Stimulated activated CD4-positive, alpha-beta T cell treated with anti-CD3 and anti-CD28 coated beads, Interleukin-1b, Interleukin-23, amount 100 ng/mL, for 4 hours (primary cell): ENCODE data around the gene DIABLO.
"Not testable (repeated sequence)": the region's sequence is repeated elsewhere in the genome, so short reads cannot be mapped to it uniquely, and the experiment has no call there.

Experiments used
- DNase-seq, 2 donors: peaks; one replicate each; pipeline ENCODE4 v3.0.0-alpha.2; 2020; ENCODE audit warnings: low read depth in 2 of 2

Gene DIABLO

DNA sequence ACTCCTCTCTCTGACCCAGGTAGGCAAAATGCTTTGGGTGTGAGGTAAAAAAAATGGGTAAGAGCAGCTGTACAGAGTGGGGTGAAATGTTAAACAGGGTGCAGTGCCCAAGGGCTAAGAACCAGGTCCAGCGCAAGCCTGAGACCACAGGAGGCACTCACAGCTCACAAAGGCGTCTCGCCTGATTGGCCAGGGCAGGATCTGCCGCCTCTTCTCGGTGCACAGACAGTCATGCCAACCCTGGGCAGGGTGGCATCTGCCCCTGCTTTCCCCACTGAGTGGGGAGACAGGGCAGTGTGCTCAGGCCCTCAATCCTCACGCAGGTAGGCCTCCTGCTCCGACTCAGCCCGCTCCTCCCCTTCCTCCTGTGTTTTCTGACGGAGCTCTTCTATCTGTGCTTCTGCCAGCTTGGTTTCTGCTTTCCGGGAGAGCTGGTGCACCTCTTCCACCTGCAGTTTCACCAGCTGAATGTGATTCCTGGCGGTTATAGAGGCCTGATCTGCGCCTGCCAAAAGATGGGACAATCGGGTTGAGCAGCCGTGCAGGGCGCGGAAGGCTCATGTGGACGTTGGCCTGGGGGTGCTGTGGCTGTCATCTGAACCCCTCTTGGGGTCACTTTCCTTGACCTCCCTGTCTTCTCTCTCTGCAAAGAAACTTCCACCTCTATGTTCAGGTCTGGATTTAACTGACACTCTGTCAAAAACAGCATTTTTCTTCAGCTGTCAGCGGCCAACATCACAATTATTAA lies 17.6 kb downstream of the DIABLO start:
- no peak for DNase-seq

DNA sequence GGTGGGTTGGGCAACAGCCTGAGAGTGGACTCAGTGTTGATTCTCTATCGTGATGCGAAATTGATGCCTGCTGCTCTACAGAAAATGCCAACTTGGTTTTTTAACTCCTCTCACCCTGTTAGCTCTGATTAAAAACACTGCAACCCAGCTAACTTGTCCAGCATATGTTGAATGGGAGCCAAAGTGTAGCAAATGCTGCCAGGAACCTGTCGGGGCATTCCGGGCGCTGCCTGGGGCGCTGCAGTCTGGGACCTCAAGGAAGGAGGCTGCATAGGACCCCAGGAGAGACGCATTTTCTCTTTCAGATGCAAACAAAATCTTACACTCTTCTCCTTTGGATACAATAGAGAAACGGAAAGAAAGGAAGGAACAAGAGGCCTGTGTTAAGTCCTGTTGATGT lies 18.5 kb downstream of the DIABLO start:
- no peak for DNase-seq

DNA sequence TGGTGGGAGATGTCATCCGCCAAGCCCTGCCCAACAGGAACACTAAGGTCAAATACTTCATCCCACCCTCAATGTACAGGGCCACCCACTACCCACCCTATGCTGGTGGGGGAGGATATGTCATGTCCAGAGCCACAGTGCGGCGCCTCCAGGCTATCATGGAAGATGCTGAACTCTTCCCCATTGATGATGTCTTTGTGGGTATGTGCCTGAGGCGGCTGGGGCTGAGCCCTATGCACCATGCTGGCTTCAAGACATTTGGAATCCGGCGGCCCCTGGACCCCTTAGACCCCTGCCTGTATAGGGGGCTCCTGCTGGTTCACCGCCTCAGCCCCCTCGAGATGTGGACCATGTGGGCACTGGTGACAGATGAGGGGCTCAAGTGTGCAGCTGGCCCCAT lies 18.9 kb downstream of the DIABLO start:
- DNase-seq, result no peak

DNA sequence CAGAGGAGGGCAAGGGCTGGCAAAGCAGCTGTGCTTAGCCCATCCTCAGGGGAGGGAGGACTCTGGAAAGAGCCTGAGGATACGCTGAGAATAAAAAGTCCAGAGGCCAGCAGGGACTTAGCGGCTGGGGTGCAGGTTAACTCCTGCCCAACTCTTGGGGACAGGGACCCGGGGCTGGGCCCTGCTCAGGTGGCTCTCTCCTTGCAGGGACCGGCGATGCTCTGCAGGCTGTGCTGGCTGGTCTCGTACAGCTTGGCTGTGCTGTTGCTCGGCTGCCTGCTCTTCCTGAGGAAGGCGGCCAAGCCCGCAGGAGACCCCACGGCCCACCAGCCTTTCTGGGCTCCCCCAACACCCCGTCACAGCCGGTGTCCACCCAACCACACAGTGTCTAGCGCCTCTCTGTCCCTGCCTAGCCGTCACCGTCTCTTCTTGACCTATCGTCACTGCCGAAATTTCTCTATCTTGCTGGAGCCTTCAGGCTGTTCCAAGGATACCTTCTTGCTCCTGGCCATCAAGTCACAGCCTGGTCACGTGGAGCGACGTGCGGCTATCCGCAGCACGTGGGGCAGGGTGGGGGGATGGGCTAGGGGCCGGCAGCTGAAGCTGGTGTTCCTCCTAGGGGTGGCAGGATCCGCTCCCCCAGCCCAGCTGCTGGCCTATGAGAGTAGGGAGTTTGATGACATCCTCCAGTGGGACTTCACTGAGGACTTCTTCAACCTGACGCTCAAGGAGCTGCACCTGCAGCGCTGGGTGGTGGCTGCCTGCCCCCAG lies 19.6 kb downstream of the DIABLO start:
- DNase-seq, result no peak

DNA sequence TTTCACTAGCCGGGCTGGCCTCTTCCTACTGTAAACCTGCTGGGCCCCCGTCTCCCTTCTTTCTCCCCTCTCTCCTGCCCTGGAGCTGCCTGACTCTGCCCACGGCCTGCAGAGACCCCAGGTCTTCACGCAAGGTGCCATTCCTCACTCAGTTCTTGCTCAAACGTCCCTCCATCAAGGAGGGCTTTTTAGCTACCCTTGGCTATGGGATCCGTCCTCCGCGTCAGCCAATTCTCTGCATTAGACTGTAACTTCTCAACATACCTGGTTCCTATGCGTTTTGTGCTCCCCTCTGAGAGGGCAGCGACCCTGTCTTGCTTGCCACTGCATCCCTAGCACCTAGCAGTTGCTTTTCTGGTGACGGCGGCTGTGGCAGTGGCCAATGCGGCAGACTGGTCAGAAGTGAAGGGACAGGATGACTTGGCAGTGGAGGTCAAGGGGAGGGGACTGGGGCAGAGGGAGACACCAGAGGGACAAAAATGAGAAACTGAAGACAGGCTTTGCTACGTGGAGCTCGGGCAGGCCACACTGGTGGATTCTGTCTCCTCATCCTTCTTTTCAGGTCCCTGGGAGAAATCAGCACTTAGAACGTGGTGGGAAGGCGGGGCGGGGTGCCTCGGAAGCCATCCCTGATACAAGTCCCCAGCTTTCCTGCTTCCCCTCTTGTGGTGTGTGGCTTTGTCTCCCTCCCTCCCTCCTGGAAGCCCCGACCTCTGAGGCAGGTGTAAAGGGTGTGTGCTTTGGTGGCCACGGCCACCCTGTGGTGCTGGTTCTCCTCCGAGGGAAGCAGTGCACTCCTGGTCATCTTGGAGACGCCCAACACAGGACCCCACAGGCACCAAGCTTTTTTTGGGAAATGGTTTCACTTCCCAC lies 20.6 kb downstream of the DIABLO start:
- no peak for DNase-seq

DNA sequence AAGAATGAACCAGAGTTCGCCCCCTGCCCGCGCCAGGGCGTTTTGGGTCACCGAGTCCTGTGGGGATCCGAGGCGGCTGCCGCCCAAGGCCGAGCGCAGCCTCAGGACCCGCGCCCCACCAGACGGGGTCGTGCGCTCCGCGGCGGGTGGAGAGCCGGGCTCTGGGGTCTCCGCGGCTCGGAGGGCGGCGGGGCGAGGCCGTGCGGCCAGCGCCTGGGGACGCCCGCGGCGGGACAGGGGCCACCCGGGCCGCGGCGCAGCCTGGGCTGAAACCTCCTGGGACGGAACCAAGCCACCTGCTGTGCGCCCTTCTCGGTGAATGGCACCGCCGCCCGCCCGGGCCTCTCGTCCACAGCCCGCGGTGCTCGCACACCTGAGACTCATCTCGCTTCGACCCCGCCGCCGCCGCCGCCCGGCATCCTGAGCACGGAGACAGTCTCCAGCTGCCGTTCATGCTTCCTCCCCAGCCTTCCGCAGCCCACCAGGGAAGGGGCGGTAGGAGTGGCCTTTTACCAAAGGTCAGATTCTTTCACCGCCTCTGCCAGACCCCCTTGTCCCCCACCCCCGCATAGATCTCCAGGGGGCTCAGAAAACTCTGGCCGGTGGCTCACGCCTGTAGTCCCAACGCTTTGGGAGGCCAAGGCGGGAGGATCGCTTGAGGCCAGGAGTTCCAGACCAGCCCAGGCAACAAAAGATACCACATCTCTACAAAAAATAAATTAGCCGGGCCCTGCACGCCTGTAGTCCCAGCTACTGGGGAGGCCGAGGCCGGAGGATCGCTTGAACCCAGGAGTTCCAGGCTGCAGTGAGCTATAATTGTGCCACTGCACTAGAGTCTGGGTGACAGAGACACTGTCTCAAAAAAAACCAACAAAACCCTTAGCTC lies 21.4 kb downstream of the DIABLO start:
- no peak for DNase-seq

DNA sequence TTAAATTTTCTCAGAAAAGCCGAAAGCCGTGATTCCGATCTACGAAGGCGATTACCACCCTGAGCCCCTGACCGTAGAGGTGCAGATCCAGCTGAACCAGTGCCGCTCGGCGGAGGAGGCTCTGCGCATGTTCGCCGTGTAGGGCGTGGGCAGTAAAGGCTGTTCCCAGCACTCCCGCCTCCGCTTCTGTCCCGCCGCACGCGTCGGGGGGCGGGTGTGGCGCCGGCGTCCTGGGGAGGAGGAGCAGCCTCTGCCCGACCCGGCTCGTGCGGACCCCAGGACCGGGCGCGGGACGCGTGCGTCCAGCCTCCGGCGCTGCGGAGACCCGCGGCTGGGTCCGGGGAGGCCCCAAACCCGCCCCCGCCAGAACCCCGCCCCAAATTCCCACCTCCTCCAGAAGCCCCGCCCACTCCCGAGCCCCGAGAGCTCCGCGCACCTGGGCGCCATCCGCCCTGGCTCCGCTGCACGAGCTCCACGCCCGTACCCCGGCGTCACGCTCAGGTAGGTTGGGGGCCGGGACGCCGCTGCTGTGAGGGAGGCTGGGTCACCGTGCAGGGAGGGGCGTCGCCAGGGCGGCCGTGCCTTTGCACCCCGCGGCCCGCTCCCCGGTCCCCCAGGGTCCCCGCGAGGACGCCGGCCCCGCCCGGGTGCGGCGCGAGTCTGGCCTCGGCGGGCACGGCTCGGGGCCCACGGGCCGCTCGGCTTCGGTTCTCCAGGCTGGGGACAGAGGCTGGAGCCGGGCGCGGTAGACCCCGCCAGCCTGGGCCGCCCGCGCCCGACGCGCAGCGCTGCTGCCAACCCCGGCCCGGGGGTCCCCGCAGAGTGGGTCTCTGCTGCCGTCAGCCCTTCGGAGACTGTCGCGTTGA lies 22.3 kb downstream of the DIABLO start, which contains the start of gene B3GNT4:
TSS of gene B3GNT4 (plus strand) at position 409 of the 866 bp plus-strand sequence. CDS start 910 bp downstream, outside the sequence.
- DNase-seq, result peak; percentile 64 to 65

DNA sequence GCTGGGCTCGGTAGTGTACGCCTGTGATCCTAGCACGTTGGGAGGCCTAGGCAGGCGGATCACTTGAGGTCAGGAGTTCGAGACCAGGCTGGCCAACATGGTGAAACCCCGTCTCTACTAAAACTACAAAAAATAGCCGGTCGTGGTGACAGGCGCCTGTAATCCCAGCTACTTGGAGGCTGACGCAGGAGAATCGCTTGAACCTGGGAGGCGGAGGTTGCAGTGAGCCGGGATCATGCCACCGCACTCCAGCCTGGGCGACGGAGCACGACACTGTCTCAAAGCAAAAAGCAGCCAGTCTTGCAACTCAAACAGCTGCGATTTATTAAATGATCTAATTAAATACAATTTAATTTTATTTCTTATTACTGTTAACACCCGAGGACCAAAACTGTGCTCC lies 23.0 kb downstream of the DIABLO start:
- not testable (repeated sequence) for DNase-seq

DNA sequence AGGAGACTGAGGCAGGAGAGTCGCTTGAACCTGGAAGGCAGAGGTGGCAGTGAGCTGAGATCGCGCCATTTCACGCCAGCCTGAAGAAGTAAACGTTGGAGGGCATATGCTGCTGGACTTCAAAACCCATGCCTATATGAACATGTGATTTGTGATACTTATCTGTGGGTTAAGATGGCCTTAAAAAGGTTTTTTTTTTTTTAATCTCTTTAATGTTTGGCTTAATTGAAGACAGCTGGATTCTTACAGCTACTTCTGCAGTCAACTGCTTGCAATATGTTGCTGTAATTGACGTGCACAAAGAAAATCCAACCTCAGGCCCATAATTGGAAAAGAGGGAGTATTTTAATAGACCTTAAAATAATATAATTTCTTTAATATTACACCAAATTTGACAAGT lies 23.8 kb downstream of the DIABLO start:
- DNase-seq, result no peak

DNA sequence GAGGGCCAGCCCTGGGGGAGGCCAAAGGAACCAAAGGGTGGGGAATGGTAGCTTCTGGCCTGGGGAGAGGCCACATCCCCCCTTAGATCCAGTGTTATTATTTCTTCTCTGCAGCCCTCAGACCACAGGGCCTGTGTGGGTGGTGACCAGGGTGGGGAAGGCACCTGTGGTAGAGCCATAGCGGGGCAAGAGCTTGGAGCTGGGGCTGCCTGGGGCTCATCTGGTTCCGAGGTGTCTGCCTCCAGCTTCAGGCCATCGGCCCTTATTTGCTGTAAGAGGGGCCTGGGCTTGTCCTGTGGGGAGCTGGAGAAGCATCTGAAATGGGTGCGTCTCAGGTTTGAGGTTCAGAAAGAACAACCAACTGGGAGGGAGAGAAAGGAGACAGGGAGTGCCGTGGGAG lies 24.5 kb downstream of the DIABLO start:
- no peak for DNase-seq

DNA sequence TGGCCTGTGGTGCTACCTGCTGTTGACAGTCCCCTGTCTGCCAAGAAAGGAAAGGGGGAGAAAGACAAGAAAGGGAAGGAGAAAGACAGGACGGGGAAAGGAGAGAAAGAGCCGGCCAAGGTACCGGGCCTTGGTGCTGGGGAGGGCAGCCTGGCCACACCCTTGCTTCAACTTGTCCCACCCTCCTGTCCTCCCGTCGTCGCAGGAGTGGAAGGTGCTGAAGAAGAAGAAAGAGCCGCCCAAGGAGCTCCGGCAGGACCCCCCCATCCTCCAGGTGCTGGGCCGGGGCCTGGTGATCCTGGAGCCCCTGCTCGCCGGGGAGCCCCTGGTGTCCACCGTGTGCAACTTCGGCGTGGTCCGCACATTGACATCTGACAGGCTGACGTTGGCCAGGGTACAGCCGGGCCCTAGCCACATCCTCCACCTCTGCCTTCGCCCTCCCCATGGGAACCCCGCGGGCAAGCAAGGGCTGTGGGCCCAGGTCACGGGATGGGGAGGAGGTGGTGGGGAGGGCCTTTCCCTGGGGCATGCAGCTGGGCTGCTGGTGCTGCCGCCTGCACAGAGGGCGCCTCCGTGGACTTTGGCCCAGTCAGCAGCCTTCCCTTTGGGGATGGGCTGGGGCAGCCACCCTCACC lies 25.2 kb downstream of the DIABLO start:
- no peak for DNase-seq

DNA sequence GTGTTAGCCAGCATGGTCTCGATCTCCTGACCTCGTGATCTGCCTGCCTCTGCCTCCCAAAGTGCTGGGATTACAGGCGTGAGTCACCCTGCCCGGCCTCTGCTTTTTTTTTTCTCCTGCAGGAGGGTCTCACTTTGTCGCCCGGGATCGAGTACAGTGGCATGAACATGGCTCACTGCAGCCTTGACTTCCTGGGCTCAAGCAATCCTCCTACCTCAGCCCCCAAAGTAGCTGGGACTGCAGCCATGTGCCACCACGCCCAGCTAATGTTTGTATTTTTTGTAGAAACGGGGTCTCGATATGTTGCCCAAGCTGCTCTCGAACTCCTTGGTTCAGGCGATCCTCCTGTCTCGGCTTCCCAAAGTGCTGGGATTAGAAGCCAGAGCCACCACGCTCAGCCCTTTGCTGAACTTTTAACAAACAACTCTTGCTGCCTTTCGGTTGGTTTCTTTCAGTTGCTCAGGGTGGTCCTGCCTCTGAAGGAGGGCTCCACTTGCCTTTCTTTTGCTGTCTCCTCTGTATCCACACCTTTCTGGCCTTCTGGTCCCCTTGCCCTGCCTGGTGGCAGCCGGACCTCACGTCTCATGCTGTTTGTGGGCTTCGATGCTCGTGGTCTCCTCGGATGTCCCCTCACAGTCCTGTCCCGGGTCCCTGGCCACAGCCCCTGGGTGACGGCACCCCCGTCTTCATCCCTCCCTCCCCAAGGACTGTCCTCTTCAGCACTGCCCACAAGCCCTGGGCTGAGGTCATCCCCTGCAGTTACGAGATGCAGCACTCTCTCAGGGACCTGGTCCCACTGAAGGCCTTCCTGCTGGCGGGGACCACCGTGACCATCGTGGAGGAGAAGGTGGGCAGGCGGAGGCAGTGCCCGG lies 26.1 kb downstream of the DIABLO start:
- no peak for DNase-seq

DNA sequence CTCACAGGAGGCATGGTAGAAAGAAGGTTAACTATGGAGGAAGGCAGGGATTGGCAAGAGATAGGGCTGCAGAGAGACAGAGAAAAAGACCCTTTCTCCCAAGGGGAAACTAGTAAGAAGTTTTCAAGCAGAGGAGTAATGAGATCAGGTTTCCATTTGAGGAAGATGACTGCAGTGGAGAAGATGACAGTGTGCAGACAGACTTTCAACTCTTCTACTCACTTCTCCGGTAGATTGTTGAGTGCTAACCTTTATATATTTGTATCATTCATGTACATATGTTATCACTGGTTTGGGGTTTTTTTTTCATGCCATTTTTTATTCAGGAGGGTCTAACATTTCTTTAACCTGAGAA lies 28.3 kb downstream of the DIABLO start:
- DNase-seq, result no peak

DNA sequence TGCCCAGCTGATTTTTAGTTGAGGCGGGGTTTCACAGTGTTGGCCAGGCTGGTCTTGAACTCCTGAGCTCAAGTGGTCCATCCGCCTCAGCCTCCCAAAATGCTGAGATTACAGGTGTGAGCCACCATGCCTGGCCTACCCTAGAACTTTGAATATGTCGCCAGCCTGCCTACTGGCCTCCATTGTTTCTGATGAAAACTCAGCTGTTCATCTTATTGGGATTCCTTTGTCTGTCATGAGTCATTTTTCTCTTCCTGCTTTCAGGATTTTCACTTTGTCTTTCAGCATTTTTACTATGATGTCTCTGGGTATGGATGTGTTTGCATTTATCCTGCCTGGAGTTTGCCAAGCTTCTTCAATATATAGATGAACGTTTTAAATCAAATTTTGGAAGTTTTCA lies 30.4 kb downstream of the DIABLO start:
- DNase-seq, result no peak

DNA sequence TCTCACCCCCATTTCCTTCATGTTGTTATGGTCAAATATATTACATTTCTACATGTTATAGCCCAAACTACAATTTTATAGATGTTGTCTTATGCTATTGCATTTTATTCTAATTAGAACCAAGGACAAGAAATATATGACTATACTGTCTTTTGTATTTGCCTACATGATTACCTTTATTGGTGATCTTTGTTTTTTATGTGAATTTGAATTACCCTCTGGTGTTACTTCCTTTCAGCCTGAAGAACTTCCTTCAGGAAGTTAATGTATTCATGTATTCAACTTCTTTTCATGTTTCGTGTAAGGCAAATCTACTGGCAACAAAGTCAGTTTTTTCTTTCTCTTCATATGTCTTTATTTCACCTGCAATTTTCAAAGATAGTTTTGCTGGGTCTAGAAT lies 31.0 kb downstream of the DIABLO start:
- DNase-seq, result no peak

DNA sequence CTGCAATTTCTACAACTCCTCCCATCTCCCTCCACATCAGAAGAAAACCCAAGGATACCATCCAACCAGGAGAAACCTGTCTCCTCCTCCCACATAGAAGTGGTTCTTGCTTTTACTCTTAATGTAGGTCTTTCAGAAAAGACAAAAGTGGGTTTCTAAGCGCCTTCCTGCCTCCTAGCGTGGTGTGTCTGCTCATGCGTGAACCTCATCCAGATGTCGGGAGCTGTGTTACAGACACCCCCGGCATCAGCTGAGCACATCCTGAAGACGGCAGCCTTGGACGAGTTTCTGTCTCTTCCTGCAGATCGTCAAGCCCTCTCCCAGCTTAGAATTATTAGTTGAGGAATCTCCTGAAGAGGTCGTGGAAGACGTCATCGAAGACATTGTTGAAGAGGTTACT lies 33.4 kb downstream of the DIABLO start:
- DNase-seq, result no peak

DNA sequence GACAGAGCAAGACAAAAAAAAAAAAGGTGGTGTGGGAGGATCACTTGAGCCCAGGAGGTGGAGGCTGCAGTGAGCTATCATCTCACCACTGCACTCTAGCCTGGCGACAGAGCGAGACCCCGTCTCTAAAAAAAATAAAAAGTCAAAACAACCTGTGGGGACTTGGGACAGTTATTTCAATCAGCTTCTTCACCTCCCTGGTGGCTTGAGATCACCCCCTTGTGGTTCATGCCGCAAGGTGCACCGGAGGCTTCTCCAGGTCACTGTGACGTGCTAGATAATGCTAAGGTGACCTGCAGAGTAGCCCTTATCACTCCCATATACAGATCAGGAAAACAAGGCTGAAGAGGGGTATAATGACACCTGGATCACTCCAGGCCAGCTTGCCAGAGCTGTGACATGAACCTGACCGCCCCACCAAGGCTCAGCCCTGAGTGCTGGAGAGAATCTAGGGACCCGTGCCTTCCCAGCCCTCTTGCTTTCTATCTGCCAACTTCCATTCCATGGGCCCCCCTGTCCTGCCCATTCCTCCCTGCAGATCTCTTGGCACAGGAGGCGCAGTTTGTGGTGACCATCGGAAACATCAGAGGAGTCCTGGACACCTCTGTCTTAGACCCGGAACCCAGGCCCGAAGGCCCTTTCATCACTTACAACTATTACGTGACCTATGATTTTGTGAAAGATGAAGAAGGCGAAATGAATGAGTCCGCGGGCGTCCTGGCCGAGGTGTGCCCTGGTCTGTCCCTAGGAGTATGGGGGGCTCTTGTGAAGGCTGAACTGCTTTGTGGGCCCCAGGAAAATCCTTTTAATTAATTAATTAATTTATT lies 34.8 kb downstream of the DIABLO start:
- peak; percentile 49 to 51 for DNase-seq
